NCI-H2227 (cell line): ENCODE measurements around the gene THSD4.
A peak's percentile ranks its signal among the peaks of the same experiment; 100 is the strongest.
"Not testable (repeated sequence)": the region's sequence is repeated elsewhere in the genome, so short reads cannot be mapped to it uniquely, and the experiment has no call there.

Experiments used
- DNase-seq: peaks from one replicate; lab custom pipeline; 2025; ENCODE audit not compliant: unreplicated experiment; lab: John Stamatoyannopoulos, UW

THSD4 gene

GRCh38 chr15:71411538-71412482 lies 296.5 kb downstream of the THSD4 start:
- peak; percentile 37 for DNase-seq

GRCh38 chr15:71413419-71413818 lies 298.1 kb downstream of the THSD4 start:
- DNase-seq = no peak

- DNase-seq = no peak
Measured at GRCh38 chr15:71414853-71415252, 299.6 kb downstream of the THSD4 start.

GRCh38 chr15:71422530-71423259 lies 307.4 kb downstream of the THSD4 start:
- no peak for DNase-seq

- DNase-seq = no peak
Measured at GRCh38 chr15:71424765-71425164, 309.5 kb downstream of the THSD4 start.

- no peak for DNase-seq
Measured at GRCh38 chr15:71425388-71425787, 310.1 kb downstream of the THSD4 start.

- DNase-seq = no peak
Measured at GRCh38 chr15:71426792-71427191, 311.5 kb downstream of the THSD4 start.

- DNase-seq = no peak
Measured at GRCh38 chr15:71430782-71431181, 315.5 kb downstream of the THSD4 start.

GRCh38 chr15:71431343-71432336 lies 316.4 kb downstream of the THSD4 start:
- DNase-seq = no peak

GRCh38 chr15:71433402-71433801 lies 318.1 kb downstream of the THSD4 start:
- DNase-seq = no peak

GRCh38 chr15:71434774-71435173 lies 319.5 kb downstream of the THSD4 start:
- DNase-seq = no peak

GRCh38 chr15:71435552-71435951 lies 320.3 kb downstream of the THSD4 start:
- no peak for DNase-seq

- no peak for DNase-seq
Measured at GRCh38 chr15:71436854-71437253, 321.6 kb downstream of the THSD4 start.

GRCh38 chr15:71437404-71437803 lies 322.1 kb downstream of the THSD4 start:
- DNase-seq = no peak

GRCh38 chr15:71437919-71438318 lies 322.6 kb downstream of the THSD4 start:
- no peak for DNase-seq

- DNase-seq = not testable (repeated sequence)
Measured at GRCh38 chr15:71439478-71439877, 324.2 kb downstream of the THSD4 start.

- peak; percentile 31 for DNase-seq
Measured at GRCh38 chr15:71440489-71441110, 325.3 kb downstream of the THSD4 start.

GRCh38 chr15:71443538-71443937 lies 328.3 kb downstream of the THSD4 start:
- DNase-seq = peak; percentile 44

GRCh38 chr15:71444032-71444810 lies 328.9 kb downstream of the THSD4 start:
- DNase-seq = no peak
